Neural progenitor cell (in vitro differentiated cells): ENCODE results near the gene RECK. TPM values are rescaled to one million over a fixed set of nuclear protein-coding genes. Genes with fewer than 3 reads are reported as not detected.
"Not testable (repeated sequence)": the region's sequence is repeated elsewhere in the genome, so short reads cannot be mapped to it uniquely, and the experiment has no call there.

Experiments
- DNase-seq: peaks from one replicate; pipeline ENCODE4 v3.0.0-alpha.2; 2016; ENCODE audit warnings: low spot score
- H2AFZ ChIP-seq: fragments of 200-600 bp; sonication (generic); replicated peaks from 2 replicates; pipeline ENCODE4 v1.6.1; 2016; ENCODE audit warnings: antibody characterized with exemption
- H3F3A ChIP-seq: fragments of 200-600 bp; sonication (generic); 2 replicates; pipeline ENCODE4 v1.6.1; 2016; ENCODE audit warnings: antibody characterized with exemption, low read depth
- H3K27ac ChIP-seq: fragments of 200-600 bp; sonication (generic); 2 replicates; pipeline ENCODE4 v1.5.1; 2016; ENCODE audit warnings: mild to moderate bottlenecking
- H3K27me3 ChIP-seq: fragments of 200-600 bp; sonication (generic); 2 replicates; pipeline ENCODE4 v1.6.1; 2016; ENCODE audit warnings: mild to moderate bottlenecking, moderate library complexity
- H3K36me3 ChIP-seq: fragments of 200-600 bp; sonication (generic); 2 replicates; pipeline ENCODE4 v1.5.1; 2016
- H3K4me1 ChIP-seq: fragments of 200-600 bp; sonication (generic); 2 replicates; pipeline ENCODE4 v1.6.1; 2016; ENCODE audit warnings: mixed run types
- H3K4me2 ChIP-seq: fragments of 200-600 bp; sonication (generic); 2 replicates; pipeline ENCODE4 v1.6.1; 2016
- H3K4me3 ChIP-seq: fragments of 200-600 bp; sonication (generic); 2 replicates; pipeline ENCODE4 v1.5.1; 2016
- H3K79me2 ChIP-seq: fragments of 200-600 bp; sonication (generic); 2 replicates; pipeline ENCODE4 v1.6.1; 2016; ENCODE audit warnings: low read depth
- H3K9ac ChIP-seq: fragments of 200-600 bp; sonication (generic); 2 replicates; pipeline ENCODE4 v1.6.1; 2016
- H3K9me3 ChIP-seq: fragments of 200-600 bp; sonication (generic); 2 replicates; pipeline ENCODE4 v1.5.1; 2016; ENCODE audit warnings: low read depth
- H4K20me1 ChIP-seq: fragments of 200-600 bp; sonication (generic); 2 replicates; pipeline ENCODE4 v1.6.1; 2016; ENCODE audit warnings: low read depth
- H3K27ac Mint-ChIP-seq: 3 replicates; pipeline ENCODE4 v1.8.0; 2021; ENCODE audit warnings: mixed read lengths
- H3K27me3 Mint-ChIP-seq: 2 replicates; pipeline ENCODE4 v1.8.0; 2022; ENCODE audit warnings: low read depth, mild to moderate bottlenecking, inconsistent platforms, moderate library complexity, mixed read lengths; ENCODE audit not compliant: insufficient read depth
- H3K36me3 Mint-ChIP-seq: 3 replicates; pipeline ENCODE4 v1.8.0; 2021; ENCODE audit warnings: mixed read lengths
- H3K4me1 Mint-ChIP-seq: 3 replicates; pipeline ENCODE4 v1.8.0; 2021; ENCODE audit warnings: mixed read lengths
- H3K4me3 Mint-ChIP-seq: 3 replicates; pipeline ENCODE4 v1.8.0; 2021; ENCODE audit warnings: mild to moderate bottlenecking, moderate library complexity, mixed read lengths
- H3K9me3 Mint-ChIP-seq: 3 replicates; pipeline ENCODE4 v1.8.0; 2020; ENCODE audit warnings: mixed read lengths
- CTCF ChIP-seq: fragments of 200-600 bp; sonication (generic); IDR thresholded peaks from 2 replicates; pipeline ENCODE4 v1.5.1; 2017; ENCODE audit warnings: antibody characterized with exemption, mild to moderate bottlenecking
- EZH2 ChIP-seq: fragments of 200-600 bp; sonication (generic); IDR thresholded peaks from 2 replicates; pipeline ENCODE4 v1.6.1; 2017; ENCODE audit warnings: antibody characterized with exemption, mild to moderate bottlenecking, moderate library complexity
- EZH2phosphoT487 ChIP-seq: fragments of 200-600 bp; sonication (generic); IDR thresholded peaks from 2 replicates; pipeline ENCODE4 v1.6.1; 2017; ENCODE audit warnings: antibody characterized with exemption
- total RNA-seq: library from RNA; depleted of rRNA; stranded (reverse); fragments of >200 nt; gene quantifications from 2 replicates; pipeline ENCODE4 v1.2.3, GENCODE V29; 2015; ENCODE audit warnings: low replicate concordance

RECK gene
- total RNA-seq, 1 donor from 2014 or later, result 11.0 TPM

GRCh38 chr9:35993976-35994720, 42.6 kb upstream of the RECK start:
- no peak for TF ChIP-seq CTCF
- TF ChIP-seq EZH2phosphoT487, result no peak
- TF ChIP-seq EZH2, result no peak
- Histone ChIP-seq H3K4me1 (no peaks in the 10 kb centered on the region), H3F3A (peaks cover 4% of the 10 kb centered on the region), H3K9me3 (no peaks in the 10 kb centered on the region), H2AFZ (no peak overlapping the region), H3K27ac (no peak overlapping the region), H3K36me3 (no peaks in the 10 kb centered on the region), H3K79me2 (no peaks in the 10 kb centered on the region), H3K4me2 (no peak overlapping the region), H3K9ac (no peak overlapping the region), H4K20me1 (no peaks in the 10 kb centered on the region), H3K27me3 (peaks cover 5% of the 10 kb centered on the region), H3K4me3 (no peak overlapping the region)
- Mint-ChIP-seq H3K4me3 (no peak overlapping the region), H3K36me3 (no peaks in the 10 kb centered on the region), H3K27me3 (no peaks in the 10 kb centered on the region), H3K9me3 (peaks cover 8% of the 10 kb centered on the region), H3K4me1 (peaks cover 5% of the 10 kb centered on the region), H3K27ac (no peak overlapping the region)
- DNase-seq, result no peak

DNA sequence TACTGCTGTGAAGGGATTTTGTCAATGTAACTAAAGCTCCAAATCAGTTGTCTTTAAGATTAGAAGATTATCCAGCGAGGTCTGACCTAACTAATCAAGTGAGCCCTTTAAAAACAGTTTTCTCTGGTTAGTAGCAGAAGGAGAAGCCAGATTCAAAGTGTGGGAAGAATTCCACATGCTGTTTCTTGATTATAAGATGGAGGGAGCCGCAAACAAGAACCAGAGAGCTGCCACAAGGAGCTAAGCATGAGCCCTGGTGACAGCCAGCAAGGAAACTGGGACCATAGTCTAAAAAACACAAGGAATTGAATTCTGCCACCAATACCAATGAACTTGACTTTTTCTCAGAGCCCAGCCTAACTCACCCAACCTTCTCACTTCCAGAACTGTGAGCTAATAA, 41.8 kb upstream of the RECK start:
- H3K79me2 ChIP-seq, result no peaks in the 10 kb centered on the region
- no peaks in the 10 kb centered on the region for H3K4me1 ChIP-seq
- no peak overlapping the region for H3K9ac ChIP-seq
- H3F3A ChIP-seq, result peaks cover 4% of the 10 kb centered on the region
- peaks cover 8% of the 10 kb centered on the region for H3K9me3 Mint-ChIP-seq
- no peaks in the 10 kb centered on the region for H3K9me3 ChIP-seq
- no peak overlapping the region for H2AFZ ChIP-seq
- H3K4me3 Mint-ChIP-seq, result no peak overlapping the region
- peaks cover under 1% of the 10 kb centered on the region for H3K27me3 ChIP-seq
- H3K4me3 ChIP-seq, result no peak overlapping the region
- no peak overlapping the region for H3K4me2 ChIP-seq
- H3K27me3 Mint-ChIP-seq, result peaks cover 3% of the 10 kb centered on the region
- H3K27ac ChIP-seq, result no peak overlapping the region
- TF ChIP-seq CTCF (no peak), EZH2 (no peak)
- no peaks in the 10 kb centered on the region for H3K36me3 ChIP-seq
- H3K4me1 Mint-ChIP-seq, result peaks cover 5% of the 10 kb centered on the region
- no peak for DNase-seq
- no peaks in the 10 kb centered on the region for H4K20me1 ChIP-seq
- H3K27ac Mint-ChIP-seq, result no peak overlapping the region
- H3K36me3 Mint-ChIP-seq, result no peaks in the 10 kb centered on the region

DNA sequence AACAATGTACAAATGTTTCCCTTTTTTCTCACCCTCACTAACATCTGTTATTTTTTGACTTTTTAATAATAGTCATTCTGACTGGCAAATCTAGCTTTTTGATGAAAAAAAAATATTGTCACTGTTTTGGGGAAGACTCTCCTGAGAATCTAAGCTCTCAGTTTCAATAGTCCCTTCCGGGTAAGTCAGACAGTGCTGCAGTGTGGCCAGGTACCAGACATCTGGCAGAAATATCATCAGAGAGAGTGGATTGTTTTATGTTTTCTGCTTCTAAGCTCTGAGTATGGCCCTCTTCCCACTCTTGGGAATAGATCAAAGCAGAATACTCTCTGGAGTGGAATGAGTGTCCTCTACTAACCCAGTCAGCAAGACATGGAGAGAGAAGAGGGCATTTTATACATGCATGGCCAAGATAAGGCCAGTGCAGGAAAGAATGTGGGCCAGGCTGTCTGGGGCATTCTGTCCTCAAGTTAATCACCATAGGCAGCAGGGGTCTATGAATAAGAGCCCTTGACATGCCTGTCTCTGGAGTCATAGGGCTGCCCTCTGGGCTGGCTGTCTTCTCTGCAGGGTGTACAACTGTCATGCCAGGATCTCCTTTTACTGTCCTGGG, 40.2 kb upstream of the RECK start:
- Histone ChIP-seq H3K4me1 (no peaks in the 10 kb centered on the region), H3K4me2 (no peak overlapping the region), H3K36me3 (no peaks in the 10 kb centered on the region), H2AFZ (no peak overlapping the region), H3K4me3 (no peak overlapping the region), H3K79me2 (no peaks in the 10 kb centered on the region), H3F3A (peaks cover 4% of the 10 kb centered on the region), H3K9me3 (no peaks in the 10 kb centered on the region), H3K27me3 (no peaks in the 10 kb centered on the region), H4K20me1 (no peaks in the 10 kb centered on the region), H3K9ac (no peak overlapping the region), H3K27ac (no peak overlapping the region)
- peaks cover 3% of the 10 kb centered on the region for H3K27me3 Mint-ChIP-seq
- no peak overlapping the region for H3K4me3 Mint-ChIP-seq
- H3K36me3 Mint-ChIP-seq, result no peaks in the 10 kb centered on the region
- peaks cover 5% of the 10 kb centered on the region for H3K4me1 Mint-ChIP-seq
- no peak for DNase-seq
- H3K27ac Mint-ChIP-seq, result no peak overlapping the region
- H3K9me3 Mint-ChIP-seq, result peaks cover 8% of the 10 kb centered on the region
- no peak for TF ChIP-seq EZH2
- no peak for TF ChIP-seq CTCF
- no peak for TF ChIP-seq EZH2phosphoT487

- H3F3A ChIP-seq, result not testable (repeated sequence)
Observed at GRCh38 chr9:35997016-35997415, 39.7 kb upstream of the RECK start.

More at GRCh38 chr9:35997016-35997415, 39.7 kb upstream of the RECK start:
- H3K36me3 Mint-ChIP-seq, H3K4me1 Mint-ChIP-seq, H3K4me1 ChIP-seq, H3K9me3 Mint-ChIP-seq, H3K27me3 ChIP-seq, H3K4me3 ChIP-seq, DNase-seq, H4K20me1 ChIP-seq, H3K27ac ChIP-seq, H3K79me2 ChIP-seq, H3K9ac ChIP-seq, H3K36me3 ChIP-seq, H3K27me3 Mint-ChIP-seq, H3K4me2 ChIP-seq, H3K9me3 ChIP-seq, H2AFZ ChIP-seq, H3K27ac Mint-ChIP-seq, H3K4me3 Mint-ChIP-seq: not testable (repeated sequence)
